ENCODE results near the gene DPP10. TPM values are rescaled to one million over a fixed set of nuclear protein-coding genes. Genes with fewer than 3 reads are reported as not detected.
"Not testable (repeated sequence)": the region's sequence is repeated elsewhere in the genome, so short reads cannot be mapped to it uniquely, and the experiment has no call there.

The DPP10 gene
- total RNA-seq, 1 donor = not detected

GRCh38 chr2:114496959-114497358, 54.5 kb downstream of the DPP10 start:
- TF ChIP-seq, protein P1, sequence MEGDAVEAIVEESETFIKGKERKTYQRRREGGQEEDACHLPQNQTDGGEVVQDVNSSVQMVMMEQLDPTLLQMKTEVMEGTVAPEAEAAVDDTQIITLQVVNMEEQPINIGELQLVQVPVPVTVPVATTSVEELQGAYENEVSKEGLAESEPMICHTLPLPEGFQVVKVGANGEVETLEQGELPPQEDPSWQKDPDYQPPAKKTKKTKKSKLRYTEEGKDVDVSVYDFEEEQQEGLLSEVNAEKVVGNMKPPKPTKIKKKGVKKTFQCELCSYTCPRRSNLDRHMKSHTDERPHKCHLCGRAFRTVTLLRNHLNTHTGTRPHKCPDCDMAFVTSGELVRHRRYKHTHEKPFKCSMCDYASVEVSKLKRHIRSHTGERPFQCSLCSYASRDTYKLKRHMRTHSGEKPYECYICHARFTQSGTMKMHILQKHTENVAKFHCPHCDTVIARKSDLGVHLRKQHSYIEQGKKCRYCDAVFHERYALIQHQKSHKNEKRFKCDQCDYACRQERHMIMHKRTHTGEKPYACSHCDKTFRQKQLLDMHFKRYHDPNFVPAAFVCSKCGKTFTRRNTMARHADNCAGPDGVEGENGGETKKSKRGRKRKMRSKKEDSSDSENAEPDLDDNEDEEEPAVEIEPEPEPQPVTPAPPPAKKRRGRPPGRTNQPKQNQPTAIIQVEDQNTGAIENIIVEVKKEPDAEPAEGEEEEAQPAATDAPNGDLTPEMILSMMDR (IDR thresholded peaks at IDR 0.05; ENCODE audit: insufficient read depth, low read length) = no peak
- H3K4me3 ChIP-seq (ENCODE audit: low read depth, low read length) = no peak overlapping the region
- DNase-seq (ENCODE audit: low read depth) = no peak

DNA sequence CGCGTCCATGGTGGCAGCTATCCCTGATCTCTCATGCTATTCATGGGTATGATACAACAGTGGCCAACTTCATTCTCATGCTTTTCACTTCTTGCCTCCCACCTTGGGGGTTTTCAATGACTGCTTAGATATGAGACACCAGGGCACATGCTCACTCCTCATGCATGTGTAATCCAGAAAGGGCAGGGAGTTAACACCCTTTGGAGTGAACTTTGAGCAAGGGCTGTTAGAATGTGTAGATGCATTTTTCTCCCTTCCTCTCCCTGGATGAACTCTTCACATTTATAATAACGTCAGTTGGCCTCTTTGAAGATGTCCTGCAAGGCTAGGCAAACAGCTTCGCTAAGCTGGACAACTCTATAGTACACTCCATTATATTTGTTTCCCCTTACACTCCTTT, 56.7 kb downstream of the DPP10 start:
- no peak for DNase-seq (ENCODE audit: low read depth)
- TF ChIP-seq, protein P1 (IDR thresholded peaks at IDR 0.05; ENCODE audit: insufficient read depth, low read length) = no peak
- H3K4me3 ChIP-seq (ENCODE audit: low read depth, low read length) = no peak overlapping the region

- TF ChIP-seq, protein P1 (IDR thresholded peaks at IDR 0.05; ENCODE audit: insufficient read depth, low read length) = no peak
- no peak for DNase-seq (ENCODE audit: low read depth)
Observed at GRCh38 chr2:114507744-114508143, 65.3 kb downstream of the DPP10 start.

GRCh38 chr2:114515882-114516281, 73.4 kb downstream of the DPP10 start:
- TF ChIP-seq, protein P1 (IDR thresholded peaks at IDR 0.05; ENCODE audit: insufficient read depth, low read length) = no peak
- no peak overlapping the region for H3K4me3 ChIP-seq (ENCODE audit: low read depth, low read length)
- DNase-seq (ENCODE audit: low read depth) = no peak

More at GRCh38 chr2:114507744-114508143, 65.3 kb downstream of the DPP10 start:
- no peak overlapping the region for H3K4me3 ChIP-seq (ENCODE audit: low read depth, low read length)

GRCh38 chr2:114517580-114517979, 75.1 kb downstream of the DPP10 start:
- no peak for DNase-seq (ENCODE audit: low read depth)
- TF ChIP-seq, protein P1 (IDR thresholded peaks at IDR 0.05; ENCODE audit: insufficient read depth, low read length) = no peak
- H3K4me3 ChIP-seq (ENCODE audit: low read depth, low read length) = no peak overlapping the region

GRCh38 chr2:114518738-114519137, 76.3 kb downstream of the DPP10 start:
- no peak for DNase-seq (ENCODE audit: low read depth)
- no peak overlapping the region for H3K4me3 ChIP-seq (ENCODE audit: low read depth, low read length)
- TF ChIP-seq, protein P1 (IDR thresholded peaks at IDR 0.05; ENCODE audit: insufficient read depth, low read length) = no peak

- DNase-seq (ENCODE audit: low read depth); H3K4me3 ChIP-seq (ENCODE audit: low read depth, low read length): not testable (repeated sequence)
Observed at GRCh38 chr2:114522612-114523011, 80.2 kb downstream of the DPP10 start.
